ENCODE data around the gene CACNA1A. TPM values are rescaled to one million over a fixed set of nuclear protein-coding genes. Genes with fewer than 3 reads are reported as not detected.

CACNA1A gene
- total RNA-seq, 1 donor from 2014 or later, result under 0.01 TPM

GRCh38 chr19:13163609-13164342 lies 342.5 kb downstream of the CACNA1A start:
- no peak for TF ChIP-seq CTCF (IDR thresholded peaks at IDR 0.05; ENCODE audit: insufficient read depth, low read length, severe bottlenecking)
- DNase-seq (ENCODE audit: low read depth) (no peak), FAIRE-seq (no peak)
- Histone ChIP-seq H3K36me3 (ENCODE audit: control insufficient read depth, insufficient read depth, low read length) (no peaks in the 10 kb centered on the region), H3K27me3 (ENCODE audit: control insufficient read depth, insufficient read depth, low read length) (no peaks in the 10 kb centered on the region), H3K4me3 (ENCODE audit: low read depth, low read length) (peak overlapping the region; percentile 19)

- TF ChIP-seq CTCF (IDR thresholded peaks at IDR 0.05; ENCODE audit: insufficient read depth, low read length, severe bottlenecking), result no peak
- H3K36me3 ChIP-seq (ENCODE audit: control insufficient read depth, insufficient read depth, low read length), result no peaks in the 10 kb centered on the region
- FAIRE-seq (no peak), DNase-seq (ENCODE audit: low read depth) (peak; percentile 96)
- H3K4me3 ChIP-seq (ENCODE audit: low read depth, low read length), result peak overlapping the region; percentile 24
- no peaks in the 10 kb centered on the region for H3K27me3 ChIP-seq (ENCODE audit: control insufficient read depth, insufficient read depth, low read length)
Measured at GRCh38 chr19:13162724-13163608, 343.3 kb downstream of the CACNA1A start.

GRCh38 chr19:13160557-13160956 lies 345.7 kb downstream of the CACNA1A start:
- no peak for FAIRE-seq

GRCh38 chr19:13159713-13160112 lies 346.6 kb downstream of the CACNA1A start:
- FAIRE-seq (no peak), DNase-seq (ENCODE audit: low read depth) (no peak)
- TF ChIP-seq CTCF (IDR thresholded peaks at IDR 0.05; ENCODE audit: insufficient read depth, low read length, severe bottlenecking), result no peak
- Histone ChIP-seq H3K27me3 (ENCODE audit: control insufficient read depth, insufficient read depth, low read length) (no peaks in the 10 kb centered on the region), H3K4me3 (ENCODE audit: low read depth, low read length) (no peak overlapping the region), H3K36me3 (ENCODE audit: control insufficient read depth, insufficient read depth, low read length) (no peaks in the 10 kb centered on the region)

More at GRCh38 chr19:13160557-13160956, 345.7 kb downstream of the CACNA1A start:
- DNase-seq (ENCODE audit: low read depth), result peak; percentile 45
- TF ChIP-seq CTCF (IDR thresholded peaks at IDR 0.05; ENCODE audit: insufficient read depth, low read length, severe bottlenecking), result no peak
- Histone ChIP-seq H3K27me3 (ENCODE audit: control insufficient read depth, insufficient read depth, low read length) (no peaks in the 10 kb centered on the region), H3K4me3 (ENCODE audit: low read depth, low read length) (no peak overlapping the region), H3K36me3 (ENCODE audit: control insufficient read depth, insufficient read depth, low read length) (no peaks in the 10 kb centered on the region)

Measured in bronchial epithelial cell (primary cell).